HG02938 (cell line): ENCODE results near the gene ETS1.

Experiments used
- ATAC-seq: cut with Tn5 transposase; IDR thresholded peaks from one replicate; pipeline ENCODE4 v1.9.1; 2021; ENCODE audit warnings: mild to moderate bottlenecking, moderate library complexity; ENCODE audit not compliant: unreplicated experiment

Gene ETS1

GRCh38 chr11:128504486-128504885, 82.9 kb downstream of the ETS1 start:
- no peak for ATAC-seq

GRCh38 chr11:128503245-128503991, 83.9 kb downstream of the ETS1 start:
- ATAC-seq: no peak

- no peak for ATAC-seq
These were observed 84.6 kb downstream of the ETS1 start for GRCh38 chr11:128502726-128503125.

- no peak for ATAC-seq
These were observed 85.5 kb downstream of the ETS1 start for GRCh38 chr11:128501632-128502549.

GRCh38 chr11:128501008-128501407, 86.3 kb downstream of the ETS1 start:
- no peak for ATAC-seq

GRCh38 chr11:128500493-128500892, 86.9 kb downstream of the ETS1 start:
- ATAC-seq: no peak

GRCh38 chr11:128499613-128500253, 87.6 kb downstream of the ETS1 start:
- ATAC-seq: no peak

- no peak for ATAC-seq
These were observed 88.6 kb downstream of the ETS1 start for GRCh38 chr11:128498721-128499245.

- no peak for ATAC-seq
These were observed 89.6 kb downstream of the ETS1 start for GRCh38 chr11:128497776-128498095.

- ATAC-seq: peak; percentile 74
These were observed 90.1 kb downstream of the ETS1 start for GRCh38 chr11:128497061-128497775.

- ATAC-seq: peak; percentile 19
These were observed 90.7 kb downstream of the ETS1 start for GRCh38 chr11:128496692-128497060.

GRCh38 chr11:128496249-128496648, 91.1 kb downstream of the ETS1 start:
- no peak for ATAC-seq

GRCh38 chr11:128494418-128495332, 92.7 kb downstream of the ETS1 start:
- ATAC-seq: peak; percentile 24

- no peak for ATAC-seq
These were observed 93.8 kb downstream of the ETS1 start for GRCh38 chr11:128493570-128493965.

GRCh38 chr11:128492903-128493569, 94.3 kb downstream of the ETS1 start:
- ATAC-seq: no peak

- no peak for ATAC-seq
These were observed 94.9 kb downstream of the ETS1 start for GRCh38 chr11:128492461-128492860.

GRCh38 chr11:128491195-128491936, 96.0 kb downstream of the ETS1 start:
- no peak for ATAC-seq

GRCh38 chr11:128490092-128490491, 97.3 kb downstream of the ETS1 start:
- no peak for ATAC-seq

- no peak for ATAC-seq
These were observed 98.9 kb downstream of the ETS1 start for GRCh38 chr11:128488471-128488870.
